Measurements from ENCODE around the gene CYP4F8. TPM values are rescaled to one million over a fixed set of nuclear protein-coding genes. Genes with fewer than 3 reads are reported as not detected.

Gene CYP4F8
- total RNA-seq, 1 donor from 2014 or later = not detected

GRCh38 chr19:15616627-15617270 is 1.7 kb downstream of the CYP4F8 start:
- DNase-seq (ENCODE audit: low read depth) = no peak

- no peak for DNase-seq (ENCODE audit: low read depth)
These were observed 3.3 kb downstream of the CYP4F8 start for GRCh38 chr19:15618321-15618720.

GRCh38 chr19:15621801-15622200 is 6.8 kb downstream of the CYP4F8 start:
- no peak for DNase-seq (ENCODE audit: low read depth)

- DNase-seq (ENCODE audit: low read depth) = no peak
These were observed 8.0 kb downstream of the CYP4F8 start for GRCh38 chr19:15622991-15623390.

- no peak for DNase-seq (ENCODE audit: low read depth)
These were observed 8.8 kb downstream of the CYP4F8 start for GRCh38 chr19:15623711-15624318.

GRCh38 chr19:15628236-15629002 is 13.4 kb downstream of the CYP4F8 start:
- no peak for DNase-seq (ENCODE audit: low read depth)

- DNase-seq (ENCODE audit: low read depth) = peak; percentile 20
These were observed 14.2 kb downstream of the CYP4F8 start for GRCh38 chr19:15629003-15629880.

- no peak for DNase-seq (ENCODE audit: low read depth)
These were observed 16.8 kb downstream of the CYP4F8 start for GRCh38 chr19:15631817-15632216.

- no peak for DNase-seq (ENCODE audit: low read depth)
These were observed 18.2 kb downstream of the CYP4F8 start for GRCh38 chr19:15633082-15633835.

GRCh38 chr19:15634105-15634504 is 19.1 kb downstream of the CYP4F8 start:
- DNase-seq (ENCODE audit: low read depth) = no peak

- DNase-seq (ENCODE audit: low read depth) = no peak
These were observed 20.2 kb downstream of the CYP4F8 start for GRCh38 chr19:15635016-15635805.

GRCh38 chr19:15636026-15636425 is 21.0 kb downstream of the CYP4F8 start:
- no peak for DNase-seq (ENCODE audit: low read depth)

GRCh38 chr19:15639596-15639995 is 24.6 kb downstream of the CYP4F8 start:
- no peak for DNase-seq (ENCODE audit: low read depth)

GRCh38 chr19:15640294-15640903 is 25.4 kb downstream of the CYP4F8 start, which contains the start of gene CYP4F3:
Gene CYP4F3 (plus strand): TSS chr19:15640897. CDS start chr19:15641416, 519 bp downstream.
- peak; percentile 42 for DNase-seq (ENCODE audit: low read depth)

GRCh38 chr19:15640904-15641597 is 26.0 kb downstream of the CYP4F8 start:
- peak; percentile 6 for DNase-seq (ENCODE audit: low read depth)

- DNase-seq (ENCODE audit: low read depth) = no peak
These were observed 27.0 kb downstream of the CYP4F8 start for GRCh38 chr19:15641901-15642491.

GRCh38 chr19:15642807-15643206 is 27.8 kb downstream of the CYP4F8 start:
- no peak for DNase-seq (ENCODE audit: low read depth)

GRCh38 chr19:15643387-15643786 is 28.4 kb downstream of the CYP4F8 start:
- DNase-seq (ENCODE audit: low read depth) = no peak
